HEK293 (cell line): ENCODE measurements around the gene HSD17B4.
"Not testable (repeated sequence)": the region's sequence is repeated elsewhere in the genome, so short reads cannot be mapped to it uniquely, and the experiment has no call there.

Experiments used
- CTCF ChIA-PET: fragments of 350-600 bp; formaldehyde crosslinking; extraction: SDS; loops from one replicate; lab custom pipeline; 2021; ENCODE audit warnings: antibody characterized with exemption; lab: Yijun Ruan, JAX
- POLR2A ChIA-PET: fragments of 300-600 bp; formaldehyde crosslinking; extraction: SDS; loops from one replicate; lab custom pipeline; 2020; ENCODE audit warnings: antibody characterized with exemption, inconsistent platforms; lab: Yijun Ruan, JAX
- H3K27ac ChIP-seq: fragments of 200-500 bp; sonication (Bioruptor generic); 2 replicates; pipeline ENCODE4 v1.5.1; 2014; ENCODE audit warnings: low read depth, low read length, control low read depth, inconsistent platforms; ENCODE audit errors: extremely low read depth
- H3K36me3 ChIP-seq, 2 experiments: fragments of 200-500 bp in 1 of 2; sonication (Bioruptor generic) in 1 of 2; 1 replicate in 1 of 2; 2 replicates in 1 of 2; pipeline ENCODE4 v1.5.1; 2014 to 2017; ENCODE audit warnings: inconsistent platforms in 2 of 2, low read length in 2 of 2; ENCODE audit not compliant: control insufficient read depth in 2 of 2, insufficient read depth in 1 of 2
- H3K4me1 ChIP-seq: fragments of 200-500 bp; sonication (Bioruptor generic); 2 replicates; pipeline ENCODE4 v1.5.1; 2014; ENCODE audit warnings: mild to moderate bottlenecking, low read length, inconsistent platforms; ENCODE audit not compliant: control insufficient read depth, insufficient read depth
- H3K4me3 ChIP-seq: 2 replicates; pipeline ENCODE4 v1.5.1; 2011; ENCODE audit warnings: low read depth, mild to moderate bottlenecking, control low read depth, low read length, moderate library complexity
- H3K9me3 ChIP-seq: fragments of 200-500 bp; sonication (Bioruptor generic); 2 replicates; pipeline ENCODE4 v1.5.1; 2014; ENCODE audit warnings: low read depth, low read length, inconsistent platforms; ENCODE audit not compliant: control insufficient read depth, insufficient read depth
- GLI4 ChIP-seq: fragments of 450-650 bp; formaldehyde crosslinking; IDR thresholded peaks from 2 replicates; pipeline ENCODE4 v1.5.1; 2016; ENCODE audit warnings: missing biosample characterization, missing genetic modification characterization
- HIC1 ChIP-seq: fragments of 450-650 bp; formaldehyde crosslinking; IDR thresholded peaks from 2 replicates; pipeline ENCODE4 v1.5.1; 2016; ENCODE audit warnings: missing biosample characterization, missing genetic modification characterization
- YY1 ChIP-seq: fragments of 450-650 bp; formaldehyde crosslinking; IDR thresholded peaks from 2 replicates; pipeline ENCODE4 v1.5.1; 2018; ENCODE audit warnings: missing biosample characterization, missing genetic modification characterization
- ZBTB44 ChIP-seq: fragments of 450-650 bp; IDR thresholded peaks from 2 replicates; pipeline ENCODE4 v1.5.1; 2018; ENCODE audit warnings: missing biosample characterization, mild to moderate bottlenecking, missing genetic modification characterization
- ZBTB48 ChIP-seq: fragments of 450-650 bp; formaldehyde crosslinking; IDR thresholded peaks from 2 replicates; pipeline ENCODE4 v1.5.1; 2016; ENCODE audit warnings: missing biosample characterization, missing genetic modification characterization
- ZEB2 ChIP-seq: fragments of 450-650 bp; formaldehyde crosslinking; IDR thresholded peaks from 2 replicates; pipeline ENCODE4 v1.5.1; 2016; ENCODE audit warnings: missing biosample characterization, missing genetic modification characterization
- ZNF10 ChIP-seq: fragments of 450-650 bp; formaldehyde crosslinking; IDR thresholded peaks from 2 replicates; pipeline ENCODE4 v1.5.1; 2017; ENCODE audit warnings: missing biosample characterization, missing genetic modification characterization
- ZNF112 ChIP-seq: fragments of 450-650 bp; formaldehyde crosslinking; IDR thresholded peaks from 2 replicates; pipeline ENCODE4 v1.5.0; 2017; ENCODE audit warnings: missing biosample characterization, missing genetic modification characterization
- ZNF274 ChIP-seq, 2 experiments: fragments of 200-500 bp in 1 of 2; fragments of 450-650 bp in 1 of 2; sonication (Bioruptor generic) in 1 of 2; formaldehyde crosslinking in 1 of 2; IDR thresholded peaks; 2 replicates each; pipeline versions ENCODE4 v1.5.1 to v1.6.1; 2014 to 2016; ENCODE audit warnings: borderline replicate concordance in 1 of 2, inconsistent platforms in 1 of 2, low read length in 1 of 2, missing biosample characterization in 1 of 2, missing genetic modification characterization in 1 of 2
- ZNF362 ChIP-seq: fragments of 450-650 bp; formaldehyde crosslinking; IDR thresholded peaks from 2 replicates; pipeline ENCODE4 v1.5.1; 2016; ENCODE audit warnings: missing biosample characterization, missing genetic modification characterization
- ZNF366 ChIP-seq: fragments of 450-650 bp; formaldehyde crosslinking; conservative IDR thresholded peaks from 2 replicates; pipeline ENCODE4 v1.5.1; 2016; ENCODE audit warnings: missing biosample characterization, missing genetic modification characterization
- ZNF37A ChIP-seq: fragments of 450-650 bp; IDR thresholded peaks from 2 replicates; pipeline ENCODE4 v1.5.1; 2018; ENCODE audit warnings: missing biosample characterization, missing genetic modification characterization
- ZNF433 ChIP-seq: fragments of 450-650 bp; formaldehyde crosslinking; IDR thresholded peaks from 2 replicates; pipeline ENCODE4 v1.5.1; 2016; ENCODE audit warnings: missing biosample characterization, missing genetic modification characterization, low read depth
- ZNF514 ChIP-seq: fragments of 450-650 bp; formaldehyde crosslinking; IDR thresholded peaks from 2 replicates; pipeline ENCODE4 v1.5.1; 2016; ENCODE audit warnings: missing biosample characterization, missing genetic modification characterization
- ZNF585B ChIP-seq: fragments of 450-650 bp; formaldehyde crosslinking; IDR thresholded peaks from 2 replicates; pipeline ENCODE4 v1.5.1; 2016; ENCODE audit warnings: missing biosample characterization, missing genetic modification characterization
- ZSCAN5A ChIP-seq: fragments of 450-650 bp; formaldehyde crosslinking; IDR thresholded peaks from 2 replicates; pipeline ENCODE4 v1.5.1; 2016; ENCODE audit warnings: missing biosample characterization, missing genetic modification characterization

The HSD17B4 gene

GRCh38 chr5:119478781-119479180 lies 26.5 kb downstream of the HSD17B4 start (continued):
- no peak for TF ChIP-seq ZBTB44 (tag by site-specific recombination)

GRCh38 chr5:119480629-119481028 lies 28.3 kb downstream of the HSD17B4 start:
- CTCF ChIA-PET, H3K4me1 ChIP-seq, H3K4me3 ChIP-seq, H3K27ac ChIP-seq, POLR2A ChIA-PET, H3K9me3 ChIP-seq: not testable (repeated sequence)
- peaks cover 13 to 34% of the 10 kb centered on the region in 2 experiments; a peak in 2 of 3 replicates for H3K36me3 ChIP-seq

- H3K27ac ChIP-seq: no peak overlapping the region
- peaks cover 4% of the 10 kb centered on the region; the same call in 1 of the 2 replicates for H3K4me1 ChIP-seq
- no peaks in the 10 kb centered on the region for H3K9me3 ChIP-seq
- no peak overlapping the region for H3K4me3 ChIP-seq
- peaks cover 11 to 25% of the 10 kb centered on the region in 2 experiments; a peak in 2 of 3 replicates for H3K36me3 ChIP-seq
- TF ChIP-seq ZNF112 (tag by site-specific recombination) (no peak), ZBTB44 (tag by site-specific recombination) (no peak), ZNF433 (tag by site-specific recombination) (no peak), ZNF362 (tag by site-specific recombination) (no peak), ZNF274 (IDR thresholded peaks at IDR 0.05; ENCODE audit: low read length) (no peak), ZNF274 (tag by site-specific recombination; IDR thresholded peaks at IDR 0.05; ENCODE audit: borderline replicate concordance) (no peak), YY1 (tag by site-specific recombination) (no peak), ZNF10 (tag by site-specific recombination) (no peak), ZNF366 (no peak), ZEB2 (no peak), GLI4 (tag by site-specific recombination) (no peak)
- CTCF ChIA-PET: interaction anchor here (0.5 to 0.7 kb wide), 4 partner anchors 22 to 581 kb away, joined by 3 to 5 read pairs (median 4); no protein-coding TSS in a partner anchor
- POLR2A ChIA-PET: no interaction called here
These were observed 30.9 kb downstream of the HSD17B4 start for GRCh38 chr5:119483155-119483554.

GRCh38 chr5:119484884-119485283 lies 32.6 kb downstream of the HSD17B4 start:
- POLR2A ChIA-PET: no interaction called here
- H3K4me1 ChIP-seq: peaks cover 4% of the 10 kb centered on the region; the same call in 1 of the 2 replicates
- no peak for TF ChIP-seq ZNF10 (tag by site-specific recombination)
- no peak for TF ChIP-seq ZNF37A (tag by site-specific recombination)
- TF ChIP-seq ZBTB48 (tag by site-specific recombination): no peak
- TF ChIP-seq ZNF514 (tag by site-specific recombination): no peak
- no peak for TF ChIP-seq ZNF585B (tag by site-specific recombination)
- TF ChIP-seq ZSCAN5A (tag by site-specific recombination): no peak
- no peak for TF ChIP-seq HIC1

More at GRCh38 chr5:119484884-119485283, 32.6 kb downstream of the HSD17B4 start:
- H3K9me3 ChIP-seq: no peaks in the 10 kb centered on the region
- H3K27ac ChIP-seq: no peak overlapping the region
- CTCF ChIA-PET: no interaction called here
- H3K36me3 ChIP-seq: peaks cover 7 to 24% of the 10 kb centered on the region in 2 experiments; a peak in 2 of 3 replicates
- H3K4me3 ChIP-seq: no peak overlapping the region
